K562 treated with DMSO at 1 percent for 24 hours (cell line): Measurements from ENCODE around the gene TP53TG3B. TPM values are rescaled to one million over a fixed set of nuclear protein-coding genes. Genes with fewer than 3 reads are reported as not detected.

Source experiments
- total RNA-seq: library from RNA; unstranded; fragments of 300-600 nt; gene quantifications from 2 replicates; pipeline ENCODE4 v1.2.3, GENCODE V29; 2022; ENCODE audit warnings: low read depth; ENCODE audit not compliant: insufficient read depth

The TP53TG3B gene, protein sequence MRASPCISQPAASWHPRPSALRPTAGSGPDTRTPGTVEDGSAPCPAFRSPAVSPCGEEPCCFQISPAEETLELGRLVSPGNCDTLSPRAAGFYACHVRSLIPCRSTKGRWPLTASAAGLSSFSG
- total RNA-seq = 3.3 TPM in 2 replicates

DNA sequence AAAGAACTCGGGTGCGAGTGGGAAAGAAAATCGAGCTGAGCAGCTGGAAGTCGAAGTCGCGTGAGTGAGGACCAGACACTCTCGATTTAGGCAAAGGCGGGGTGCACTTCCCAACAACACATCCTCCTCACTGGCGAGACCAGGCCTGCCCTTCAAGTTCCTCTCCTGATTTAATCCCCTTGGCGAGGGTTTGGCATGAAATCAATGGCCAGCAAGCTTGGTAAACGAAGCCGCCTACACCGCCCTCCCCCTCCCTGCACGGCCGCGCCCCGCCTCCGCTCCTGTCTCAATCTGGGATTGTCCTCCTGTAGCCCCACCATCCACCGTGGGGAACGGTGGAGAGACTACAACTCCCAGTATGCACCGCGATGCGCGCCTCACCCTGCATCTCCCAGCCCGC lies at the start of gene TP53TG3B:
Gene TP53TG3B, plus strand, starts transcription at position 301 of the 400 bp plus-strand sequence. Its CDS starts 68 bp downstream, at position 369.

Other genes starting within 250 kb of the TP53TG3B start
- 5.3 and 10.4 TPM in 2 replicates for gene TP53TG3C, start 166.6 kb upstream of the TP53TG3B start, total RNA-seq
- gene TP53TG3E, start 56.5 kb upstream of the TP53TG3B start, total RNA-seq = 0.87 TPM in 1 of 2 replicates, not detected in the other
- gene TP53TG3F, start 98.8 kb downstream of the TP53TG3B start, total RNA-seq = 0.50 TPM in 1 of 2 replicates, not detected in the other